GM21423 (cell line): Measurements from ENCODE around the gene HOXB4.
"Not testable (repeated sequence)": the region's sequence is repeated elsewhere in the genome, so short reads cannot be mapped to it uniquely, and the experiment has no call there.

Experiments used
- ATAC-seq: cut with Tn5 transposase; IDR thresholded peaks from one replicate; pipeline ENCODE4 v1.9.1; 2021; ENCODE audit warnings: mild to moderate bottlenecking, moderate library complexity; ENCODE audit not compliant: unreplicated experiment

HOXB4 gene

GRCh38 chr17:48535793-48536559, 42.2 kb downstream of the HOXB4 start:
- ATAC-seq: not testable (repeated sequence)

GRCh38 chr17:48532261-48532660, 45.9 kb downstream of the HOXB4 start:
- no peak for ATAC-seq

- no peak for ATAC-seq
These were observed 47.3 kb downstream of the HOXB4 start, which contains the start of gene HOXB1 for GRCh38 chr17:48530887-48531272. Gene HOXB1 (minus strand): TSS chr17:48531011. CDS start chr17:48530904, 107 bp downstream.

GRCh38 chr17:48530208-48530886, 47.8 kb downstream of the HOXB4 start:
- no peak for ATAC-seq

GRCh38 chr17:48529683-48530009, 48.5 kb downstream of the HOXB4 start:
- no peak for ATAC-seq

- no peak for ATAC-seq
These were observed 49.0 kb downstream of the HOXB4 start for GRCh38 chr17:48528936-48529682.

GRCh38 chr17:48528153-48528935, 49.8 kb downstream of the HOXB4 start:
- no peak for ATAC-seq

GRCh38 chr17:48527547-48527932, 50.6 kb downstream of the HOXB4 start:
- ATAC-seq: no peak

GRCh38 chr17:48526608-48527546, 51.3 kb downstream of the HOXB4 start:
- no peak for ATAC-seq
